NCI-H510A (cell line): ENCODE measurements around the gene ICE1.
"Not testable (repeated sequence)": the region's sequence is repeated elsewhere in the genome, so short reads cannot be mapped to it uniquely, and the experiment has no call there.

Source experiments
- DNase-seq: peaks from one replicate; lab custom pipeline; 2025; lab: John Stamatoyannopoulos, UW

ICE1 gene

GRCh38 chr5:5437227-5438172 is 15.0 kb downstream of the ICE1 start:
- DNase-seq, result no peak

- no peak for DNase-seq
Measured at GRCh38 chr5:5451863-5452262, 29.4 kb downstream of the ICE1 start.

- DNase-seq, result no peak
Measured at GRCh38 chr5:5453131-5453530, 30.7 kb downstream of the ICE1 start.

- DNase-seq, result no peak
Measured at GRCh38 chr5:5454391-5454790, 31.9 kb downstream of the ICE1 start.

GRCh38 chr5:5456858-5457257 is 34.4 kb downstream of the ICE1 start:
- no peak for DNase-seq

- no peak for DNase-seq
Measured at GRCh38 chr5:5460311-5460710, 37.8 kb downstream of the ICE1 start.

- no peak for DNase-seq
Measured at GRCh38 chr5:5461012-5461411, 38.5 kb downstream of the ICE1 start.

GRCh38 chr5:5464036-5464715 is 41.7 kb downstream of the ICE1 start:
- no peak for DNase-seq

- DNase-seq, result no peak
Measured at GRCh38 chr5:5466227-5466626, 43.8 kb downstream of the ICE1 start.

- no peak for DNase-seq
Measured at GRCh38 chr5:5467737-5468136, 45.3 kb downstream of the ICE1 start.

- no peak for DNase-seq
Measured at GRCh38 chr5:5470933-5471332, 48.5 kb downstream of the ICE1 start.

GRCh38 chr5:5473226-5473625 is 50.7 kb downstream of the ICE1 start:
- DNase-seq, result no peak

- DNase-seq, result no peak
Measured at GRCh38 chr5:5474961-5475360, 52.5 kb downstream of the ICE1 start.

- no peak for DNase-seq
Measured at GRCh38 chr5:5475975-5476374, 53.5 kb downstream of the ICE1 start.

- DNase-seq, result not testable (repeated sequence)
Measured at GRCh38 chr5:5479578-5479977, 57.1 kb downstream of the ICE1 start.

GRCh38 chr5:5480481-5481111 is 58.1 kb downstream of the ICE1 start:
- DNase-seq, result no peak

- DNase-seq, result no peak
Measured at GRCh38 chr5:5481206-5481605, 58.7 kb downstream of the ICE1 start.

- DNase-seq, result no peak
Measured at GRCh38 chr5:5481633-5482032, 59.2 kb downstream of the ICE1 start.

GRCh38 chr5:5483350-5483749 is 60.9 kb downstream of the ICE1 start:
- no peak for DNase-seq

- no peak for DNase-seq
Measured at GRCh38 chr5:5483880-5484598, 61.6 kb downstream of the ICE1 start.

GRCh38 chr5:5486122-5486521 is 63.6 kb downstream of the ICE1 start:
- no peak for DNase-seq
